ENCODE measurements around the gene CDKL1. TPM values are rescaled to one million over a fixed set of nuclear protein-coding genes. Genes with fewer than 3 reads are reported as not detected.
A peak's percentile ranks its signal among the peaks of the same experiment; 100 is the strongest.

CDKL1 gene
- total RNA-seq, 2 experiments from 2014 or later, result 13.5 to 17.6 TPM

DNA sequence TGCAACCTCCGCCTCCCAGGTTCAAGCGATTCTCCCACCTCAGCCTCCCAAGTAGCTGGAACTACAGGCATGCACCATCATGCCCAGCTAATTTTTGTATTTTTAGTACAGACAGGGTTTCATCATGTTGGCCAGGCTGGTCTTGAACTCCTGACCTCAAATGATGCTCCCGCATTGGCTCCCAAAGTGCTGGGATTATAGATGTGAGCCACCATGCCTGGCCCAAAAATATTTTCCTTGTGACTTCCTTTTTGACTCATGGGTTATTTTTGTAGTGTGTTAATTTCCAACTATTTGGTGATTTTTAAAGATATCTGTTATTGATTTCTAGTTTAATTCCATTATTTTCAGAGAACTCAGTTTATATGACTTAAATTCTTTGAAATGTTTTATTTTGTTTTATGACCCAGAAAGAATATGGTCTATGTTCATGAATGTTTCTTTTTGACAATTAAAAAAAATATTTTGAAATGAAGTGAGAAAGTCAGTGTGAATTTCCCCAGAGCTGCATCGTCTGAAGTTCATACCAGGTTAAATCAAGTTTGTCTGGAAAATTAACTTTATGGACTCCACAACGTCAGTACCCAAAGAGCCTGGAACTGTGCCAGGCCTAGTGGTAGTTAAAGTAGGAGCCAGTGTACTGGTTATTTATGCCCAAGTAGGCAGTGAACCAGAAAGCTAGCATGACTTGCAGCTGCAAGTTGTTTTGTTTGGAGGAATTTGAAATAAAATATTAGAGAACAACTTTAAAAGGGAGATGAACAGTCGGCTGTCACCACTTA is 2.8 kb upstream of the CDKL1 start:
- Mint-ChIP-seq H3K4me3 (no peak overlapping the region), H3K27me3 (peaks cover 6% of the 10 kb centered on the region), H3K27ac (no peak overlapping the region), H3K36me3 (peaks cover 2% of the 10 kb centered on the region), H3K4me1 (peaks cover 18% of the 10 kb centered on the region), H3K9me3 (ENCODE audit: low read depth) (no peaks in the 10 kb centered on the region)
- no peak for DNase-seq
- ATAC-seq, result no peak
- CTCF ChIA-PET, result no interaction called here

DNA sequence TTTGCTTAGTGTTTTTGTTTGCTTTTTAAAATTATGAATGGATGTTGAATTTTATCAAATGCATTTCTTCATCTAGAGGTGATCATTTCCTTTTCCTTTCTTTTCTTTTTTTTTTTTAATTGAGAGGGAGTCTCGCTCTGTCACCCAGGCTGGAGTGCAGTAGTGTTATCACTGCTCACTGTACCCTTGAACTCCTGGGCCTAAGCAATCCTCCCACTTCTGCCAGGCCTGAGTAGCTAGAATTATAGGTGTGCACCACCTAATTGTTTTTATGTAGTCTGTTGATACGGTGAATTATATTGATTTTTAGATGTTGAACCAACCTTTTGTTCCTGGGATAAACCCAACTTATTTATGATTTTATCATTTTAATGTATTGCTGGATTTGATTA is 1.5 kb upstream of the CDKL1 start:
- DNase-seq, result no peak
- H3K27me3 Mint-ChIP-seq, result peaks cover 6% of the 10 kb centered on the region
- peaks cover 2% of the 10 kb centered on the region for H3K36me3 Mint-ChIP-seq
- peaks cover 18% of the 10 kb centered on the region for H3K4me1 Mint-ChIP-seq
- H3K9me3 Mint-ChIP-seq (ENCODE audit: low read depth), result no peaks in the 10 kb centered on the region
- H3K4me3 Mint-ChIP-seq, result no peak overlapping the region
- no peak for ATAC-seq
- H3K27ac Mint-ChIP-seq, result no peak overlapping the region
- CTCF ChIA-PET, result no interaction called here

DNA sequence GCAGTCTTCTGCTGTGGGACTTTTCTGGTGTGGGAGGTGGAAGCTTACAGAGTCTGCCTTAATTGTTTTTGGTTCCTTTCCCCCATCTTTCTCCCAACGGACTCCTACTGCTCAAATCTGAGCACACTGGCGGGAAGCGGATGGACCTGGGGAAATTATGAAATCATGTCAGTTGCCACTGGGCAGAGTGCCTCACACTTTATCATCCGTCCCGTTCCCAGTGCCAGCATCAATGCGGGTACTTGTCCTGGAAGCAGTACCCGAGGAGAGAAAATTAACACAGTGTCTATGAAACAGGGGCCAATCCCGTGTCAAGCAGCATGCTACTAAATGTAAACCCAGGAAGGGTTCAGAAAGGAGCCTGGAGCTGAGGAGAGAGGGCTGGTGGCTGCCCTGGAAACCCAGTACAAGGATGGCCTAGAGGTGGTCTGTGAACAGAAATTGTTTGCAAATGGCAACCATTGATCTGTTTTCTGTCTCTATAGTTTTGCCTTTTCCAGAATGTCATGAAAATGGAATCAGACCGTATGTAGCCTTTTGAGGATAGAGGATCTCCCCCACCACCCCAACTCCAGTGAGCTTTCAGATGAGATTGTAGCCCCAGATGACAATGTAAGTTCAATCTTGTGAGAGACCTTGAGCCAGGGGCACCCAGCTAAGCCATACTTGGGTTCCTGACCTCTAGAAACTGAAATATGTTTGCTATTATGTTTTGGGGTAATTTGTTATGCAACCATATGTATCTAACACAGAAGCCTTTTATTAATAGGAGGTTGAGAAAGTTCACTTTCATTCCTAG is 908 bp upstream of the CDKL1 start:
- CTCF ChIA-PET, result interaction anchor here (2.5 kb wide), 1 partner anchor 77 kb away, joined by 14 read pairs; no protein-coding TSS in a partner anchor
- no peak for DNase-seq
- Mint-ChIP-seq H3K27me3 (peaks cover 6% of the 10 kb centered on the region), H3K9me3 (ENCODE audit: low read depth) (no peaks in the 10 kb centered on the region), H3K4me3 (peak overlapping the region; percentile 72), H3K4me1 (peaks cover 15% of the 10 kb centered on the region), H3K27ac (no peak overlapping the region), H3K36me3 (peaks cover 2% of the 10 kb centered on the region)
- ATAC-seq, result no peak

DNA sequence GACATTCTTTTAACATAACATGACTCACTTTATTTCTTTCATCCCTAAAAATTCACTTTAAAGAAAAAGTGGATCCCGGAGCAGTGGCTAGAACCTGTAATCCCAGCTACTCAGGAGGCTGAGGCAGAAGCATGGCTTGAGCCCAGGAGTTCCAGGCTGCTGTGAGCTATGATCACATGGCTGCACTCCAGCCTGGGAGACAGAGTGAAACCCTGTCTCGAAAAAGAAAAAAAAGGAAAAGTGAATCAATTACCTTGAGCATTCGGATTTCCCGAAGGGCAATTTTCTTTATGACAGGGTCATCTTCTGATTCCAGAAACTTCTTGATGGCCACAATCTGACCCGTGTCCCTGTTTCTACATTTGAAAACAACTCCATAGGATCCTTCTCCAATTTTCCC is 1.2 kb downstream of the CDKL1 start:
- H3K9me3 Mint-ChIP-seq (ENCODE audit: low read depth), result no peaks in the 10 kb centered on the region
- H3K27ac Mint-ChIP-seq, result no peak overlapping the region
- CTCF ChIA-PET, result interaction anchor here (2.5 kb wide), 1 partner anchor 74 kb away, joined by 14 read pairs; no protein-coding TSS in a partner anchor
- H3K4me3 Mint-ChIP-seq, result peak overlapping the region; percentile 85
- H3K36me3 Mint-ChIP-seq, result peaks cover 2% of the 10 kb centered on the region
- H3K4me1 Mint-ChIP-seq, result peaks cover 15% of the 10 kb centered on the region
- no peak for DNase-seq
- no peak for ATAC-seq
- peaks cover 6% of the 10 kb centered on the region for H3K27me3 Mint-ChIP-seq

DNA sequence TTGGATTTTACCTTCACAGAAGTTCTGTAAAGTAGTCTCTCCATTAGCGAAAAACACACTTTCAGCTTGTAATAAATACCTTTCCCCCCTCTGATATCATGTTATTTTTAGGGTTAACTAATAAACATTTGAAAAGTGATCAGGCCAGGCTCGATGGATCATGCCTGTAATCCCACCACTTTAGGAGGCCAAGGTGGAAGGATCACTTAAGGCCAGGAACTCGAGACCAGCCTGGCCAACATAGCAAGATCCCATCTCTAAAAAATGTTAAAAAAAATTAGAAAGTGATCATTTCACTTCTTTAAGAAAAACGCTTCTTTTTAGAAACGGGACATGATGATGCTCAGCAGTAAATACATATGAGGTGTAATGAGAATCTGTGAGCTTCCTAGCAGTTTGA is 2.0 kb downstream of the CDKL1 start:
- CTCF ChIA-PET, result interaction anchor here (0.8 to 1.3 kb wide), 2 partner anchors 52 to 74 kb away, joined by 4 to 5 read pairs; no protein-coding TSS in a partner anchor
- Mint-ChIP-seq H3K4me1 (peaks cover 15% of the 10 kb centered on the region), H3K9me3 (ENCODE audit: low read depth) (no peaks in the 10 kb centered on the region), H3K36me3 (peaks cover 2% of the 10 kb centered on the region), H3K27me3 (peaks cover 6% of the 10 kb centered on the region), H3K27ac (no peak overlapping the region), H3K4me3 (no peak overlapping the region)
- DNase-seq, result no peak
- no peak for ATAC-seq

DNA sequence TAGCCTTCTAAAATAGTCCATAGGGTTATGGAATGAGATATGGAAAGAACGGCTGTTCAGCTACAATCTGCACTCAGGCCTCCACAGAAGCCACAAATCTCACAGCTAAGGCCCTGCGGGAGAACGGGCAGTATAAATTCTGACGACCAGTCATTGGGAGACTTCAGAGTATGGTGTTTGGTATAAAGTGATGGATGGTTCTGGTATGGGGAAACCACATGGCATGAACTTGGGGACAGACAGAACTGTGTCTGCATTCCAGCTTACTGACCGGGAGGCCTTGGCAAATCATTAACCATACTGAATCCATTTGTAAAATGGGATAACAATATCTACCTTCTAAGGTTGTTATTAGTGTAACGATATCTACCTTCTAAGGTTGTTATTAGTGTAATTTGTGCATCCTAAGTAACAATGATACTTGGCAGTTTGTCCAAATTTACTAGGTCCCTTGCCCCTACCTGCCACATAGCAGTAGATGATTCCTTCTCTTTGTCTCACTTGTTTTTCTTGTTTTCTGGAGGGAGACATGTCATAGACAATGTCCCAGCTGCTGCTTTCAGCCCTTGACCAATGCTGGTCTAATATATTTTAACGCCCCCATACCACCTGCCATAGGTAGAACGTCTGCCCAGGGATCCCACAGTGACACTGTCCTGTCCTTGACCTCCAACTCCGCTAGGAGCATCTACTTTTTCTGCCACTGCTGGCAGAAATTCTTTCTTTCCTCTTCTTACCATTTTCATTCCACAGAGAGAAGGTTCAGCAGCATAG is 6.8 kb downstream of the CDKL1 start:
- no peak overlapping the region for H3K4me3 Mint-ChIP-seq
- H3K27me3 Mint-ChIP-seq, result no peaks in the 10 kb centered on the region
- CTCF ChIA-PET, result no interaction called here
- ATAC-seq (no peak), DNase-seq (no peak)
- no peaks in the 10 kb centered on the region for H3K36me3 Mint-ChIP-seq
- no peaks in the 10 kb centered on the region for H3K4me1 Mint-ChIP-seq
- no peak overlapping the region for H3K27ac Mint-ChIP-seq
- H3K9me3 Mint-ChIP-seq (ENCODE audit: low read depth), result no peaks in the 10 kb centered on the region

DNA sequence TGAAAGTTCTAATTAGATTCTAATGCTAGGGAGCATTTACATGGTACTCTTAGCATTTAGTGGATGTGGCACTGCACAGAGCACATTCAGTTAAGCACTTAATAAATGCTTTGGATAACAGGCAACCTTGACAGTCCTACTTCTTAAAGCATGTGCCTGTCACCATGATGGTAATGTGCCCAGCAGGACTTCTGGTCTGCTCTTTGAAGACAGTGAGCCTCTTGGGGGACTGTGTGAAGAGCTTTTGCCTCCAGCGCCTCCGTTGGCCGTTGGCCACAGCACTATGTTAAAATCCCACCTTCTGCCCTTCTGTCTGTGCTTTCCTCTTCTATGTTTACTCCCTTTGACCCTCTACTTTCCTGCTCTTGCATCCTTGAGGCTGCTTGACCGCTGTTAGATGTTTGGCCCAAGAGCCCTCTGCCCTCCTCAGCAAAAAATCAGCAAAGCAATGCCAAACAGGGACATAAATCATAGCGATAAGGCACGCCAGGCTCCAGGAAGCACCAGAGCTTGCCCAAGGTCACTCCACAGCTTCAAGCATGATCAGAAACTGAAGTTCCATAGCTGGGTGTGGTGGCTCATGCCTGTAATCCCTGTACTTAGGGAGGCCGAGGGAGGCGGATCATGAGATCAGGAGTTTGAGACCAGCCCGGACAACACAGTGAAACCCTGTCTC is 8.3 kb downstream of the CDKL1 start:
- Mint-ChIP-seq H3K4me3 (no peak overlapping the region), H3K9me3 (ENCODE audit: low read depth) (no peaks in the 10 kb centered on the region), H3K27ac (no peak overlapping the region), H3K36me3 (no peaks in the 10 kb centered on the region), H3K27me3 (no peaks in the 10 kb centered on the region), H3K4me1 (no peaks in the 10 kb centered on the region)
- CTCF ChIA-PET, result no interaction called here
- DNase-seq (no peak), ATAC-seq (no peak)

DNA sequence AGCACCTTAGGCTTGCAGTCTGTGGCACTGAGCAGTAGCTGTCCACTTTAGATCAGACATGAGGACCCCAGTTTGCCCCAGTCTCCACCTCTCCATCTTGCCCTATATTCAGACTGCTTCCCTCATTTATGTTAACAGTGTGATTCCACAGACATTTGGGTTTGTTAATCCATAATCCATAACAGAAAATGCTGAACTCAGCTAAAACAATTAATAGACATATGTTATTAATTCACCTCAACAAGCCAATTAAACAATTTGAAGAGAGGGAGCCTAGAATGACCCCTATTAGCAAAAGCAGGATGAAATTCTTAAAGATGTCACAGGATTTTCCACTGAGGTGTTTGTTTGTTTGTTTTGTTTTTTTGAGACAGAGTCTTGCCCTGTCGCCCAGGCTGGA is 9.1 kb downstream of the CDKL1 start:
- Mint-ChIP-seq H3K4me3 (no peak overlapping the region), H3K4me1 (no peaks in the 10 kb centered on the region), H3K36me3 (no peaks in the 10 kb centered on the region), H3K27me3 (no peaks in the 10 kb centered on the region), H3K27ac (no peak overlapping the region), H3K9me3 (ENCODE audit: low read depth) (no peaks in the 10 kb centered on the region)
- ATAC-seq, result no peak
- no peak for DNase-seq
- CTCF ChIA-PET, result interaction anchor here (0.6 kb wide), 1 partner anchor 37 kb away, joined by 4 read pairs; no protein-coding TSS in a partner anchor

DNA sequence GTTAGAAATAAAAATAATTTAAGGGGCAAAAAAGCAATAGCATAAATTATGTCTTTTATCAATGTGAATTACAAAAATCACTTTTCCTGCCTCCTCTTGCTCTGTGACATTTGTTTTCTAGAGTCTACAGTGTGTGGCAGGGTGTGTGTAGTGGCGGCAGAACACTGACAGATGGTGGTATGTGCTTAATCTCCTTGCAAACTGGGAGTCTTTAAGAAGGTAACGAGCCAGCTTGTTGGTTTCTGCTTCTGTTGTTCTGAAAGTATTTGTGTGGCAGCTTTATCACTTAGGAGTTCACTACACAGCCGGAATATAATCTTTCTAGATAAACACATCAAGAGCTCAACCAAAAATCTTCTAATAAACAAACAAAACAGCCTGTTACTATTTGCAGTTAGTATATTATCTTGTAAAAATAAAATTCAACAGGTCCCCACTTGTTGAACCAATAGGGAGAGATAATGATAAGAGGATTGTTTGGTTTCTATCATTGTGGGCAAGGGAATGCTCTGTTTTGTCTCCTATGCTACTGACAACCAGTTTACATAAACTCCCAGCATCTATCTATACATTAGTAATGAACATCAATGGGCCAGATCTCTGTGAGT is 13.0 kb downstream of the CDKL1 start:
- Mint-ChIP-seq H3K4me3 (no peak overlapping the region), H3K36me3 (no peaks in the 10 kb centered on the region), H3K27me3 (no peaks in the 10 kb centered on the region), H3K27ac (no peak overlapping the region), H3K4me1 (no peaks in the 10 kb centered on the region), H3K9me3 (ENCODE audit: low read depth) (no peaks in the 10 kb centered on the region)
- CTCF ChIA-PET, result no interaction called here
- DNase-seq (no peak), ATAC-seq (no peak)

DNA sequence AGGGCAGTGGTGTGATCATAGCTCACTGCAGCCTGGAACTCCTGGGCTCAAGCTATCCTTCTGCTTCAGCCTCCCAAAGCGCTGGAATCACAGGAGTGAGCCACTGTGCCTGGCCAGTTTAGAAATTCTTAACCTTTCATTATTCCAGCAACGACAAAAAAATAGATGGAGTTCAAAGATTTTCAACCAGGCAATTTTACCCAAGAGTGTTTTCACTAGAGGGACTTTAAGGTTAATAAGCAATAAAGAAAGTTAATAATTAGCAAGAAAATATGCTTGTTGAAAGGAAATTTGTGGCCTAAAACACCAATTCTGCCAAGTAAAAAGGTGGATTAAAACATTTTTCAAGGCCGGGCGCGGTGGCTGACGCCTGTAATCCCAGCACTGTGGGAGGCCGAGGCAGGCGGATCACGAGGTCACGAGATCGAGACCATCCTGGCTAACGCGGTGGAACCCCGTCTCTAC is 14.8 kb downstream of the CDKL1 start:
- ATAC-seq, result no peak
- CTCF ChIA-PET, result no interaction called here
- H3K9me3 Mint-ChIP-seq (ENCODE audit: low read depth), result no peaks in the 10 kb centered on the region

DNA sequence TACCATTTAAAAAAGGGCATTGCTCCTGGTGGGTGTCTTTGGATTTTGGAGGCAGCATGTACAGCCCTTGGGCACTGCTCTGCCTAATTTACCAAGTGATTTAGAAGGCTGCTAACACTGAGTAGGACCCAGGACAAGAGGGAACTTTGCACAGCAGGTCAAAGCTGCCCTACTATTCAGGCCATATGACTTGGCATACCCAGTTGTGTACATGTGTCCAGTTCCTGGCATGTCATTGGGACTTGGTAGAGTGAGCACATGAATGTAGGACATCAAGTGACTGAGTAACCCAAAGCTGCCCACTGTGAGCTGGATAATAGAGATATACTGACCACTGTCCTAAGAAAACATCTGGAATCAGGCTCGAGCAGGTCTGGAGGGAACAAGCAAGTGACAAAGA is 15.7 kb downstream of the CDKL1 start:
- CTCF ChIA-PET, result interaction anchor here (0.6 to 1.9 kb wide), 2 partner anchors 16 to 1915 kb away, joined by 3 to 6 read pairs; no protein-coding TSS in a partner anchor

More for the DNA sequence above, 14.8 kb downstream of the CDKL1 start:
- Mint-ChIP-seq H3K36me3 (no peaks in the 10 kb centered on the region), H3K27ac (no peak overlapping the region), H3K4me3 (no peak overlapping the region), H3K27me3 (no peaks in the 10 kb centered on the region), H3K4me1 (no peaks in the 10 kb centered on the region)
- DNase-seq, result no peak

DNA sequence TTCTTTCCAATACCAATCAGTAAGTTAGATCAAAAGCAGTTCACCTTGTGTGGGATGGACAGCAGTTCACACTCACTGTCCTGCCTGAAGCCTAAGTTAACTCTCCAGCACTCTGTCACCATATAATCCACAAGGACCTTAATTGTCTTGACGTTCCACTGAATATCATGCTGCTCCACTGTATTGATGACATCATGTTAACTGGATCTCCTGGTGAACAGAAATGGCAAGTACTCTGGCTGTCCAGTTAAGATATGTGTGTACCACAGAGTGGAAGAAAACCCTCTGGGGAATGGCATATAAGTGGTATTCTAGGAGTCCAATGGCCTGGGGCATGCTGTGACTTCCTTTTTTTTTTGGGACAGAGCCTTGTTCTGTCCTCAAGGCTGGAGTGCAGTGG is 16.2 kb downstream of the CDKL1 start:
- H3K27ac Mint-ChIP-seq, result no peak overlapping the region
- DNase-seq (no peak), ATAC-seq (no peak)
- no peaks in the 10 kb centered on the region for H3K4me1 Mint-ChIP-seq
- no peaks in the 10 kb centered on the region for H3K9me3 Mint-ChIP-seq (ENCODE audit: low read depth)
- no peak overlapping the region for H3K4me3 Mint-ChIP-seq
- CTCF ChIA-PET, result interaction anchor here (0.6 to 1.9 kb wide), 2 partner anchors 15 to 1916 kb away, joined by 3 to 6 read pairs; no protein-coding TSS in a partner anchor
- no peaks in the 10 kb centered on the region for H3K36me3 Mint-ChIP-seq
- H3K27me3 Mint-ChIP-seq, result no peaks in the 10 kb centered on the region

More for the DNA sequence above, 15.7 kb downstream of the CDKL1 start:
- Mint-ChIP-seq H3K27ac (no peak overlapping the region), H3K9me3 (ENCODE audit: low read depth) (no peaks in the 10 kb centered on the region), H3K36me3 (no peaks in the 10 kb centered on the region), H3K4me3 (no peak overlapping the region), H3K27me3 (no peaks in the 10 kb centered on the region), H3K4me1 (no peaks in the 10 kb centered on the region)
- DNase-seq (no peak), ATAC-seq (no peak)
